GM12878 (cell line): ENCODE data around the gene SBNO1.

Experiments used
- CTCF ChIP-seq, 3 experiments: IDR thresholded peaks in 2 of 3; conservative IDR thresholded peaks in 1 of 3; 2 replicates each; pipeline ENCODE4 v1.5.1; 2011; ENCODE audit warnings: low read depth in 3 of 3, low read length in 3 of 3, mild to moderate bottlenecking in 3 of 3, control low read depth in 2 of 3, moderate library complexity in 2 of 3, inconsistent platforms in 1 of 3, mixed read lengths in 1 of 3; ENCODE audit not compliant: control insufficient read depth in 2 of 3, insufficient read depth in 1 of 3; ENCODE audit errors: extremely low read depth in 1 of 3
- EZH2 ChIP-seq: IDR thresholded peaks from 2 replicates; pipeline ENCODE4 v1.6.1; 2012; ENCODE audit warnings: low read depth, mild to moderate bottlenecking, control low read depth, inconsistent platforms, low read length, borderline replicate concordance; ENCODE audit not compliant: control insufficient read depth
- FOXK2 ChIP-seq: fragments of 450-650 bp; IDR thresholded peaks from 2 replicates; pipeline ENCODE4 v1.6.1; 2017; ENCODE audit warnings: mild to moderate bottlenecking, moderate library complexity
- MAX ChIP-seq: IDR thresholded peaks from 2 replicates; pipeline ENCODE4 v1.6.1; 2012; ENCODE audit warnings: low read depth, low read length, improper control_type of control experiment
- MLLT1 ChIP-seq: fragments of 450-650 bp; IDR thresholded peaks from 2 replicates; pipeline ENCODE4 v1.6.1; 2016; ENCODE audit warnings: mild to moderate bottlenecking
- NFYA ChIP-seq: IDR thresholded peaks from 2 replicates; pipeline ENCODE4 v1.6.1; 2011; ENCODE audit warnings: low read depth, mild to moderate bottlenecking, low read length, improper control_type of control experiment, borderline replicate concordance
- RELB ChIP-seq: fragments of 450-650 bp; IDR thresholded peaks from 2 replicates; pipeline ENCODE4 v1.6.1; 2017; ENCODE audit warnings: low read depth, mild to moderate bottlenecking, moderate library complexity
- SMAD1 ChIP-seq: fragments of 450-650 bp; IDR thresholded peaks from 2 replicates; pipeline ENCODE4 v1.6.1; 2018; ENCODE audit warnings: mild to moderate bottlenecking, low read depth; ENCODE audit not compliant: partially characterized antibody
- STAT1 ChIP-seq: fragments of 450-650 bp; conservative IDR thresholded peaks from 2 replicates; pipeline ENCODE4 v1.6.1; 2014; ENCODE audit warnings: antibody characterized with exemption, mild to moderate bottlenecking
- TCF7 ChIP-seq: IDR thresholded peaks from 2 replicates; pipeline ENCODE4 v1.6.1; 2014; ENCODE audit warnings: antibody characterized with exemption, borderline replicate concordance
- TF ChIP-seq, protein P1 (sequence below): IDR thresholded peaks from 2 replicates; pipeline ENCODE4 v1.6.1; 2012; ENCODE audit warnings: mild to moderate bottlenecking, low read depth, low read length
- TF ChIP-seq, protein P2 (sequence below): IDR thresholded peaks from 2 replicates; pipeline ENCODE4 v1.6.1; 2011; ENCODE audit warnings: low read depth, low read length, improper control_type of control experiment, borderline replicate concordance
- TF ChIP-seq, protein P3 (sequence below): fragments of 450-650 bp; IDR thresholded peaks from 2 replicates; pipeline ENCODE4 v1.6.1; 2018; ENCODE audit warnings: mild to moderate bottlenecking, low read depth, moderate library complexity; ENCODE audit not compliant: partially characterized antibody

- TF ChIP-seq, protein P1, sequence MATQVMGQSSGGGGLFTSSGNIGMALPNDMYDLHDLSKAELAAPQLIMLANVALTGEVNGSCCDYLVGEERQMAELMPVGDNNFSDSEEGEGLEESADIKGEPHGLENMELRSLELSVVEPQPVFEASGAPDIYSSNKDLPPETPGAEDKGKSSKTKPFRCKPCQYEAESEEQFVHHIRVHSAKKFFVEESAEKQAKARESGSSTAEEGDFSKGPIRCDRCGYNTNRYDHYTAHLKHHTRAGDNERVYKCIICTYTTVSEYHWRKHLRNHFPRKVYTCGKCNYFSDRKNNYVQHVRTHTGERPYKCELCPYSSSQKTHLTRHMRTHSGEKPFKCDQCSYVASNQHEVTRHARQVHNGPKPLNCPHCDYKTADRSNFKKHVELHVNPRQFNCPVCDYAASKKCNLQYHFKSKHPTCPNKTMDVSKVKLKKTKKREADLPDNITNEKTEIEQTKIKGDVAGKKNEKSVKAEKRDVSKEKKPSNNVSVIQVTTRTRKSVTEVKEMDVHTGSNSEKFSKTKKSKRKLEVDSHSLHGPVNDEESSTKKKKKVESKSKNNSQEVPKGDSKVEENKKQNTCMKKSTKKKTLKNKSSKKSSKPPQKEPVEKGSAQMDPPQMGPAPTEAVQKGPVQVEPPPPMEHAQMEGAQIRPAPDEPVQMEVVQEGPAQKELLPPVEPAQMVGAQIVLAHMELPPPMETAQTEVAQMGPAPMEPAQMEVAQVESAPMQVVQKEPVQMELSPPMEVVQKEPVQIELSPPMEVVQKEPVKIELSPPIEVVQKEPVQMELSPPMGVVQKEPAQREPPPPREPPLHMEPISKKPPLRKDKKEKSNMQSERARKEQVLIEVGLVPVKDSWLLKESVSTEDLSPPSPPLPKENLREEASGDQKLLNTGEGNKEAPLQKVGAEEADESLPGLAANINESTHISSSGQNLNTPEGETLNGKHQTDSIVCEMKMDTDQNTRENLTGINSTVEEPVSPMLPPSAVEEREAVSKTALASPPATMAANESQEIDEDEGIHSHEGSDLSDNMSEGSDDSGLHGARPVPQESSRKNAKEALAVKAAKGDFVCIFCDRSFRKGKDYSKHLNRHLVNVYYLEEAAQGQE, result no peak
- TF ChIP-seq CTCF (IDR thresholded peaks at IDR 0.05 in 2 of 3, conservative IDR thresholded peaks at IDR 0.05 in 1 of 3; ENCODE audit: control insufficient read depth in 2 of 3, extremely low read depth in 1 of 3, insufficient read depth in 1 of 3, low read depth in 3 of 3, low read length in 3 of 3) (no peak), STAT1 (no peak), MLLT1 (no peak), SMAD1 (no peak), EZH2 (no peak), FOXK2 (no peak), RELB (no peak), MAX (no peak), TCF7 (no peak), NFYA (no peak)
- TF ChIP-seq, protein P2, sequence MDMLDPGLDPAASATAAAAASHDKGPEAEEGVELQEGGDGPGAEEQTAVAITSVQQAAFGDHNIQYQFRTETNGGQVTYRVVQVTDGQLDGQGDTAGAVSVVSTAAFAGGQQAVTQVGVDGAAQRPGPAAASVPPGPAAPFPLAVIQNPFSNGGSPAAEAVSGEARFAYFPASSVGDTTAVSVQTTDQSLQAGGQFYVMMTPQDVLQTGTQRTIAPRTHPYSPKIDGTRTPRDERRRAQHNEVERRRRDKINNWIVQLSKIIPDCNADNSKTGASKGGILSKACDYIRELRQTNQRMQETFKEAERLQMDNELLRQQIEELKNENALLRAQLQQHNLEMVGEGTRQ, result no peak
- TF ChIP-seq, protein P3, sequence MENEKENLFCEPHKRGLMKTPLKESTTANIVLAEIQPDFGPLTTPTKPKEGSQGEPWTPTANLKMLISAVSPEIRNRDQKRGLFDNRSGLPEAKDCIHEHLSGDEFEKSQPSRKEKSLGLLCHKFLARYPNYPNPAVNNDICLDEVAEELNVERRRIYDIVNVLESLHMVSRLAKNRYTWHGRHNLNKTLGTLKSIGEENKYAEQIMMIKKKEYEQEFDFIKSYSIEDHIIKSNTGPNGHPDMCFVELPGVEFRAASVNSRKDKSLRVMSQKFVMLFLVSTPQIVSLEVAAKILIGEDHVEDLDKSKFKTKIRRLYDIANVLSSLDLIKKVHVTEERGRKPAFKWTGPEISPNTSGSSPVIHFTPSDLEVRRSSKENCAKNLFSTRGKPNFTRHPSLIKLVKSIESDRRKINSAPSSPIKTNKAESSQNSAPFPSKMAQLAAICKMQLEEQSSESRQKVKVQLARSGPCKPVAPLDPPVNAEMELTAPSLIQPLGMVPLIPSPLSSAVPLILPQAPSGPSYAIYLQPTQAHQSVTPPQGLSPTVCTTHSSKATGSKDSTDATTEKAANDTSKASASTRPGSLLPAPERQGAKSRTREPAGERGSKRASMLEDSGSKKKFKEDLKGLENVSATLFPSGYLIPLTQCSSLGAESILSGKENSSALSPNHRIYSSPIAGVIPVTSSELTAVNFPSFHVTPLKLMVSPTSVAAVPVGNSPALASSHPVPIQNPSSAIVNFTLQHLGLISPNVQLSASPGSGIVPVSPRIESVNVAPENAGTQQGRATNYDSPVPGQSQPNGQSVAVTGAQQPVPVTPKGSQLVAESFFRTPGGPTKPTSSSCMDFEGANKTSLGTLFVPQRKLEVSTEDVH, result no peak
Measured at GRCh38 chr12:123356159-123356670, 8.4 kb downstream of the SBNO1 start.
